OCI-LY1 (cell line): ENCODE data around the gene EIF4ENIF1.

Source experiments
- CTCF ChIP-seq: fragments of 200-600 bp; sonication (generic), shearing (Covaris generic); IDR thresholded peaks from 2 replicates; pipeline ENCODE4 v1.5.1; 2017; ENCODE audit warnings: mild to moderate bottlenecking, antibody characterized with exemption, low read length, moderate library complexity, mixed read lengths
- EZH2 ChIP-seq: fragments of 200-600 bp; sonication (generic), shearing (Covaris generic); IDR thresholded peaks from 2 replicates; pipeline ENCODE4 v1.8.0; 2017; ENCODE audit warnings: borderline replicate concordance, mixed run types, mild to moderate bottlenecking, antibody characterized with exemption, low read length, moderate library complexity, mixed read lengths

- no peak for TF ChIP-seq CTCF
- TF ChIP-seq EZH2: no peak
These were observed 49.2 kb upstream of the EIF4ENIF1 start for GRCh38 chr22:31538815-31539214.
